ENCODE results near the gene PLAAT3.
"Not testable (repeated sequence)": the region's sequence is repeated elsewhere in the genome, so short reads cannot be mapped to it uniquely, and the experiment has no call there.

- TF ChIP-seq, protein P1, sequence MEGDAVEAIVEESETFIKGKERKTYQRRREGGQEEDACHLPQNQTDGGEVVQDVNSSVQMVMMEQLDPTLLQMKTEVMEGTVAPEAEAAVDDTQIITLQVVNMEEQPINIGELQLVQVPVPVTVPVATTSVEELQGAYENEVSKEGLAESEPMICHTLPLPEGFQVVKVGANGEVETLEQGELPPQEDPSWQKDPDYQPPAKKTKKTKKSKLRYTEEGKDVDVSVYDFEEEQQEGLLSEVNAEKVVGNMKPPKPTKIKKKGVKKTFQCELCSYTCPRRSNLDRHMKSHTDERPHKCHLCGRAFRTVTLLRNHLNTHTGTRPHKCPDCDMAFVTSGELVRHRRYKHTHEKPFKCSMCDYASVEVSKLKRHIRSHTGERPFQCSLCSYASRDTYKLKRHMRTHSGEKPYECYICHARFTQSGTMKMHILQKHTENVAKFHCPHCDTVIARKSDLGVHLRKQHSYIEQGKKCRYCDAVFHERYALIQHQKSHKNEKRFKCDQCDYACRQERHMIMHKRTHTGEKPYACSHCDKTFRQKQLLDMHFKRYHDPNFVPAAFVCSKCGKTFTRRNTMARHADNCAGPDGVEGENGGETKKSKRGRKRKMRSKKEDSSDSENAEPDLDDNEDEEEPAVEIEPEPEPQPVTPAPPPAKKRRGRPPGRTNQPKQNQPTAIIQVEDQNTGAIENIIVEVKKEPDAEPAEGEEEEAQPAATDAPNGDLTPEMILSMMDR (IDR thresholded peaks at IDR 0.05; ENCODE audit: low read depth, low read length, missing input control): not testable (repeated sequence)
- TF ChIP-seq NR2F2 (IDR thresholded peaks at IDR 0.05); TAF1 (conservative IDR thresholded peaks at IDR 0.05); MAX (IDR thresholded peaks at IDR 0.05); SP1 (IDR thresholded peaks at IDR 0.05); HNF4A (conservative IDR thresholded peaks at IDR 0.05); RAD21 (IDR thresholded peaks at IDR 0.05); YY1 (IDR thresholded peaks at IDR 0.05): not testable (repeated sequence)
Measured at GRCh38 chr11:63550156-63550700, 64.0 kb downstream of the PLAAT3 start.

Data from liver (tissue), 3 donors.